ELR (cell line): ENCODE results near the gene MASTL.

Experiments used
- DNase-seq: peaks from one replicate; pipeline ENCODE4 v3.0.0-alpha.2; 2015; ENCODE audit warnings: low read depth

Gene MASTL

GRCh38 chr10:27225642-27226257 is 70.6 kb downstream of the MASTL start:
- DNase-seq: no peak

GRCh38 chr10:27230022-27230421 is 74.9 kb downstream of the MASTL start:
- no peak for DNase-seq

DNA sequence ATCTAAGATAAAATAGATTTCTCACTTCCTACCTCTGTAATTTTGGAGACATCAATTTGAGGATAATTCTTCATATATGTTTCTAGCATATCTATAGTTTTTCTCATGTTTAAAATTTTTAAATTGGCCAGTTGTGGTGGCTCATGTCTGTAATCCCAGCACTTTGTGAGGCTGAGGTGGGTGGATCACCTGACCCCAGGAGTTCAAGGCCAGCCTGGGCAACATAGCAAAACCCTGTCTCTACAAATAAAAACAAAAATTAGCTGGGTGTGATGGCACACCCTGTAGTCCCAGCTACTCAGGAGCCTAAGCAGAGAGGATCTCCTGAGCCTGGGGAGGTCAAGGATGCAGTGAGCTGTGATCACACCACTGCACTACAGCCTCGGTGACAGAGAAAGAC is 80.6 kb downstream of the MASTL start:
- no peak for DNase-seq
